H1 (cell line): ENCODE measurements around the gene TFDP1. TPM values are rescaled to one million over a fixed set of nuclear protein-coding genes. Genes with fewer than 3 reads are reported as not detected.

ENCODE experiments used
- CTCF ChIA-PET: fragments of 300-600 bp; sonication (Branson Sonifier 250); formaldehyde crosslinking; loops from one replicate; lab custom pipeline; 2021; ENCODE audit not compliant: partially characterized antibody; lab: Charles Lee
- POLR2A ChIA-PET: fragments of 300-600 bp; sonication (Branson Sonifier 250); formaldehyde crosslinking; loops from one replicate; lab custom pipeline; 2021; ENCODE audit warnings: inconsistent platforms; ENCODE audit not compliant: partially characterized antibody; lab: Charles Lee
- DNase-seq, 2 experiments: peaks; one replicate each; pipeline versions ENCODE4 v3.0.0 to v3.0.0-alpha.2; 2010 to 2022; ENCODE audit warnings: low spot score in 2 of 2, low read depth in 1 of 2, mixed read lengths in 1 of 2
- FAIRE-seq: peaks from 2 replicates; lab custom pipeline; 2011; peaks lifted over from hg19 to GRCh38; lab: Jason Lieb, UNC
- H2AFZ ChIP-seq: 2 replicates; pipeline ENCODE4 v1.8.1; 2012; ENCODE audit warnings: low read length, inconsistent platforms
- H2AK5ac ChIP-seq: 2 replicates; pipeline ENCODE4 v1.6.1; 2013; ENCODE audit warnings: low read depth, low read length
- H2BK120ac ChIP-seq: replicated peaks from 2 replicates; pipeline ENCODE3; 2013; ENCODE audit warnings: low read depth, low read length, inconsistent platforms
- H2BK12ac ChIP-seq: 2 replicates; pipeline ENCODE4 v1.6.1; 2013; ENCODE audit warnings: low read depth, low read length
- H2BK15ac ChIP-seq: 2 replicates; pipeline ENCODE4 v1.6.1; 2013; ENCODE audit warnings: low read length
- H2BK20ac ChIP-seq: 2 replicates; pipeline ENCODE4 v1.6.1; 2013; ENCODE audit warnings: low read length
- H2BK5ac ChIP-seq: 2 replicates; pipeline ENCODE4 v1.6.1; 2013; ENCODE audit warnings: low read depth, low read length
- H3K14ac ChIP-seq: 2 replicates; pipeline ENCODE4 v1.6.1; 2013; ENCODE audit warnings: inconsistent platforms; ENCODE audit not compliant: insufficient read length
- H3K18ac ChIP-seq: 2 replicates; pipeline ENCODE4 v1.6.1; 2013; ENCODE audit warnings: low read length; ENCODE audit errors: extremely low read depth
- H3K23ac ChIP-seq: 2 replicates; pipeline ENCODE4 v1.6.1; 2013; ENCODE audit warnings: inconsistent platforms; ENCODE audit not compliant: insufficient read length
- H3K23me2 ChIP-seq: 2 replicates; pipeline ENCODE4 v1.6.1; 2013; ENCODE audit warnings: low read depth, low read length
- H3K27ac ChIP-seq: 2 replicates; pipeline ENCODE4 v1.6.1; 2011; ENCODE audit warnings: low read depth, low read length, inconsistent platforms
- H3K27me3 ChIP-seq, 4 experiments: replicated peaks in 1 of 4; 1 replicate in 1 of 4; 2 replicates in 3 of 4; pipeline versions ENCODE4 v1.6.1 to v1.8.1; 2011 to 2013; ENCODE audit warnings: low read length in 3 of 4, mild to moderate bottlenecking in 3 of 4, inconsistent platforms in 2 of 4, mixed read lengths in 2 of 4, moderate library complexity in 1 of 4; ENCODE audit not compliant: control insufficient read depth in 3 of 4, insufficient read depth in 3 of 4; ENCODE audit errors: extremely low read depth in 1 of 4
- H3K36me3 ChIP-seq, 4 experiments: 2 replicates each; pipeline versions ENCODE4 v1.6.1 to v1.8.1; 2011 to 2013; ENCODE audit warnings: mild to moderate bottlenecking in 4 of 4, low read length in 3 of 4, moderate library complexity in 2 of 4, control low read depth in 1 of 4, inconsistent platforms in 1 of 4; ENCODE audit not compliant: insufficient read depth in 4 of 4, control insufficient read depth in 2 of 4
- H3K4ac ChIP-seq: replicated peaks from 2 replicates; pipeline ENCODE3; 2013; ENCODE audit warnings: low read length, low read depth, mixed read lengths, inconsistent platforms; ENCODE audit not compliant: insufficient read length
- H3K4me1 ChIP-seq, 4 experiments: replicated peaks in 1 of 4; 1 replicate in 1 of 4; 2 replicates in 3 of 4; pipeline versions ENCODE4 v1.6.1 to v1.8.1; 2011 to 2013; ENCODE audit warnings: low read length in 3 of 4, inconsistent platforms in 2 of 4, mixed read lengths in 1 of 4; ENCODE audit not compliant: insufficient read depth in 4 of 4, control insufficient read depth in 3 of 4
- H3K4me2 ChIP-seq, 2 experiments: 2 replicates each; pipeline versions ENCODE4 v1.6.1 to v1.8.1; 2011 to 2013; ENCODE audit warnings: low read depth in 2 of 2, low read length in 2 of 2, control low read depth in 1 of 2, inconsistent platforms in 1 of 2, mild to moderate bottlenecking in 1 of 2; ENCODE audit not compliant: insufficient read depth in 1 of 2
- H3K4me3 ChIP-seq, 4 experiments: fragments of 200-600, 300-600 bp in 1 of 4; sonication (generic), shearing (Covaris generic), sonication (Bioruptor Twin) in 1 of 4; 2 replicates each; pipeline versions ENCODE4 v1.5.1 to v1.8.1; 2011 to 2016; ENCODE audit warnings: low read length in 4 of 4, low read depth in 3 of 4, control low read depth in 2 of 4, inconsistent platforms in 2 of 4, mild to moderate bottlenecking in 2 of 4, mixed read lengths in 1 of 4, moderate library complexity in 1 of 4; ENCODE audit not compliant: insufficient read depth in 2 of 4; ENCODE audit errors: extremely low read depth in 1 of 4
- H3K56ac ChIP-seq: replicated peaks from 2 replicates; pipeline ENCODE3; 2013; ENCODE audit warnings: low read depth, mild to moderate bottlenecking, mixed read lengths, low read length, inconsistent platforms; ENCODE audit not compliant: insufficient read length
- H3K79me1 ChIP-seq: 2 replicates; pipeline ENCODE4 v1.6.1; 2013; ENCODE audit warnings: low read depth, low read length, control low read depth
- H3K79me2 ChIP-seq, 2 experiments: 2 replicates each; pipeline versions ENCODE4 v1.6.1 to v1.8.1; 2012 to 2013; ENCODE audit warnings: low read length in 2 of 2, mild to moderate bottlenecking in 2 of 2, inconsistent platforms in 1 of 2; ENCODE audit not compliant: insufficient read depth in 2 of 2, control insufficient read depth in 1 of 2
- H3K9ac ChIP-seq, 4 experiments: replicated peaks in 1 of 4; 1 replicate in 1 of 4; 2 replicates in 3 of 4; pipeline versions ENCODE4 v1.6.1 to v1.8.1; 2011 to 2013; ENCODE audit warnings: low read depth in 3 of 4, low read length in 3 of 4, control low read depth in 2 of 4, mild to moderate bottlenecking in 2 of 4, moderate library complexity in 2 of 4, inconsistent platforms in 1 of 4; ENCODE audit errors: extremely low read depth in 1 of 4
- H3K9me3 ChIP-seq, 2 experiments: 2 replicates each; pipeline versions ENCODE4 v1.6.1 to v1.8.1; 2012 to 2013; ENCODE audit warnings: mild to moderate bottlenecking in 2 of 2, moderate library complexity in 2 of 2, control low read depth in 1 of 2, inconsistent platforms in 1 of 2, low read depth in 1 of 2, low read length in 1 of 2, mixed read lengths in 1 of 2; ENCODE audit not compliant: insufficient read depth in 2 of 2
- H4K20me1 ChIP-seq, 2 experiments: replicated peaks in 1 of 2; 2 replicates each; pipeline versions ENCODE3 to v1.8.1; 2011 to 2013; ENCODE audit warnings: inconsistent platforms in 2 of 2, low read length in 2 of 2, mild to moderate bottlenecking in 1 of 2; ENCODE audit not compliant: insufficient read depth in 2 of 2, control insufficient read depth in 1 of 2
- H4K5ac ChIP-seq: 2 replicates; pipeline ENCODE4 v1.6.1; 2013; ENCODE audit warnings: low read length, low read depth, mixed read lengths, inconsistent platforms; ENCODE audit not compliant: insufficient read length
- H4K8ac ChIP-seq: 2 replicates; pipeline ENCODE4 v1.8.0; 2013; ENCODE audit warnings: mild to moderate bottlenecking, moderate library complexity, low read length, inconsistent platforms; ENCODE audit not compliant: insufficient read depth; ENCODE audit errors: extremely low read depth
- H4K91ac ChIP-seq: replicated peaks from 2 replicates; pipeline ENCODE3; 2013; ENCODE audit warnings: low read length, mixed read lengths, inconsistent platforms; ENCODE audit not compliant: insufficient read length
- BRCA1 ChIP-seq: IDR thresholded peaks from 2 replicates; pipeline ENCODE4 v1.6.1; 2012; ENCODE audit warnings: low read depth, low read length, improper control_type of control experiment
- CBX8 ChIP-seq: fragments of 300-800, 300-1000 bp; sonication (generic); IDR thresholded peaks from 2 replicates; pipeline ENCODE4 v1.7.1; 2016; ENCODE audit warnings: low read depth, low read length, borderline replicate concordance
- EZH2 ChIP-seq: fragments of 200-600 bp; sonication (generic); IDR thresholded peaks from 2 replicates; pipeline ENCODE4 v1.7.1; 2012; ENCODE audit warnings: low read depth, mild to moderate bottlenecking, moderate library complexity, low read length, inconsistent platforms; ENCODE audit not compliant: severe bottlenecking
- GABPA ChIP-seq: IDR thresholded peaks from 2 replicates; pipeline ENCODE4 v1.6.1; 2011; ENCODE audit warnings: mild to moderate bottlenecking, low read length, moderate library complexity, borderline replicate concordance; ENCODE audit not compliant: insufficient read depth
- GTF2F1 ChIP-seq: IDR thresholded peaks from 2 replicates; pipeline ENCODE4 v1.6.1; 2012; ENCODE audit warnings: low read depth, low read length, improper control_type of control experiment, borderline replicate concordance
- HDAC6 ChIP-seq: IDR thresholded peaks from one replicate; pipeline ENCODE4 v1.7.1; 2012; ENCODE audit warnings: low read depth, mild to moderate bottlenecking, inconsistent platforms, low read length, moderate library complexity
- JUN ChIP-seq: IDR thresholded peaks from 2 replicates; pipeline ENCODE4 v1.6.1; 2011; ENCODE audit warnings: low read depth, mild to moderate bottlenecking, improper control_type of control experiment, low read length
- KDM5A ChIP-seq: fragments of 200-600 bp; IDR thresholded peaks from 2 replicates; pipeline ENCODE4 v1.7.1; 2012; ENCODE audit warnings: mild to moderate bottlenecking, low read length, inconsistent platforms, mixed read lengths
- POLR2A ChIP-seq, 2 experiments: IDR thresholded peaks; 1 replicate in 1 of 2; 2 replicates in 1 of 2; pipeline ENCODE4 v1.6.1; 2011; ENCODE audit warnings: low read depth in 2 of 2, low read length in 2 of 2, mild to moderate bottlenecking in 2 of 2; ENCODE audit errors: control extremely low read depth in 1 of 2
- RXRA ChIP-seq: IDR thresholded peaks from 2 replicates; pipeline ENCODE4 v1.6.1; 2011; ENCODE audit warnings: low read depth, mild to moderate bottlenecking, low read length, moderate library complexity; ENCODE audit not compliant: insufficient read depth
- SP2 ChIP-seq: IDR thresholded peaks from 2 replicates; pipeline ENCODE4 v1.6.1; 2012; ENCODE audit warnings: mild to moderate bottlenecking, low read length, inconsistent platforms
- SP4 ChIP-seq: IDR thresholded peaks from 2 replicates; pipeline ENCODE4 v1.6.1; 2012; ENCODE audit warnings: low read length, inconsistent platforms
- SRF ChIP-seq: IDR thresholded peaks from 2 replicates; pipeline ENCODE4 v1.6.1; 2011; ENCODE audit warnings: mild to moderate bottlenecking, low read depth, low read length, moderate library complexity
- TCF12 ChIP-seq: IDR thresholded peaks from 2 replicates; pipeline ENCODE4 v1.6.1; 2011; ENCODE audit warnings: low read depth, mild to moderate bottlenecking, low read length
- WGBS, 2 experiments: shearing (Covaris generic) in 1 of 2; methylation state at CpG; one replicate each; pipeline versions ENCODE4 v1.1.6 to v1.1.7; 2013 to 2015; ENCODE audit warnings: low lambda C conversion rate in 2 of 2, mixed read lengths in 2 of 2, inconsistent platforms in 1 of 2, low coverage in 1 of 2, missing lambda C conversion rate in 1 of 2; ENCODE audit not compliant: insufficient replicate concordance in 2 of 2, insufficient coverage in 1 of 2, insufficient read length in 1 of 2; ENCODE audit errors: extremely low coverage in 1 of 2, missing lambda C conversion rate in 1 of 2; 5-methylcytosine and 5-hydroxymethylcytosine counted together
- polyA plus RNA-seq, 7 experiments: library from polyadenylated mRNA; depleted of rRNA in 3 of 7; stranded (reverse) in 5 of 7; unstranded in 2 of 7; fragments of >200 nt in 5 of 7; fragments of 200-250 nt in 2 of 7; gene quantifications; 1 replicate in 5 of 7; 2 replicates in 1 of 7; 4 replicates in 1 of 7; pipeline versions ENCODE4 v1.2.1 to v1.2.3, GENCODE V29; 2011 to 2013; ENCODE audit warnings: missing spikeins in 2 of 7, mixed read lengths in 2 of 7
- total RNA-seq: library from RNA; stranded (reverse); fragmentation: NEBNext Ultra II Directional; extraction: Animal tissue kit (Norgen Biotek cat#: 25700); gene quantifications from 2 replicates; pipeline ENCODE4 v1.2.1, GENCODE V29; 2021
- TF ChIP-seq, protein P1 (sequence below): IDR thresholded peaks from 2 replicates; pipeline ENCODE4 v1.6.1; 2012; ENCODE audit warnings: inconsistent platforms

The TFDP1 gene
- total and polyA plus RNA-seq, 2 of the 8 experiments (the other 6 are each of a cell fraction or from before 2014, with no cell fraction given), result 43.6 to 81.9 TPM

DNA sequence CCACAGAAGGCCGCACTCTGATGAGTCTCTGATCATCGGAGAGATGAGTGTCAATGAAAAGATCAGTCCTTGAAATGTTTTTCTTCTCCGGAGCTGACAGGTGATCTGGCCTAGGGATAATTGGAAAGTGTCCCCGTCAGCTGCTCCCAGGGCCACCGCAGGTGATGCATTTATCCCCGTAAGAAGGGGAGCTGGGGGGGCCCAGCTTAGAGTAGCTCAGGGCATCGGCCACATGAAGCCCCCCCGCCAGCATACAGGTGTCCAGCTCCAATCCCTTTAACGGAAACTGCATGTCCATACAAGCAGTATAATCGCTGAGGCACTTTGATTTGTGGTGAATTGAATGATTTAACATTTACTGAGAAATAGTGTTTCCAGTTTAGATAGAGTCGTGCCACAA is 45.7 kb downstream of the TFDP1 start:
- H3K4ac ChIP-seq, result no peak overlapping the region
- H2AFZ ChIP-seq, result no peak overlapping the region
- H2BK20ac ChIP-seq, result no peak overlapping the region
- H3K23me2 ChIP-seq, result no peaks in the 10 kb centered on the region
- peaks cover 13% of the 10 kb centered on the region for H3K79me1 ChIP-seq
- no peaks in the 10 kb centered on the region for H3K4me1 ChIP-seq
- no peak overlapping the region for H3K14ac ChIP-seq
- H4K8ac ChIP-seq, result no peak overlapping the region
- no peak overlapping the region for H3K9ac ChIP-seq
- peaks cover 12 to 19% of the 10 kb centered on the region in 2 experiments for H4K20me1 ChIP-seq
- no peak overlapping the region for H4K91ac ChIP-seq
- H2AK5ac ChIP-seq, result no peak overlapping the region
- H3K79me2 ChIP-seq, result peaks cover 0 to 22% of the 10 kb centered on the region in 2 experiments; a peak in 2 of 4 replicates
- no peak overlapping the region for H3K4me2 ChIP-seq
- no peak overlapping the region for H2BK15ac ChIP-seq
- H3K27ac ChIP-seq, result no peak overlapping the region
- TF ChIP-seq GABPA (no peak), GTF2F1 (no peak), JUN (no peak), SP4 (no peak), POLR2A (IDR thresholded peaks at IDR 0.05; ENCODE audit: control extremely low read depth in 1 of 2, low read depth in 2 of 2, low read length in 2 of 2) (no peak), RXRA (no peak), TCF12 (no peak), BRCA1 (no peak), SP2 (no peak), KDM5A (no peak), CBX8 (no peak), EZH2 (no peak), HDAC6 (no peak), SRF (no peak)
- TF ChIP-seq, protein P1, sequence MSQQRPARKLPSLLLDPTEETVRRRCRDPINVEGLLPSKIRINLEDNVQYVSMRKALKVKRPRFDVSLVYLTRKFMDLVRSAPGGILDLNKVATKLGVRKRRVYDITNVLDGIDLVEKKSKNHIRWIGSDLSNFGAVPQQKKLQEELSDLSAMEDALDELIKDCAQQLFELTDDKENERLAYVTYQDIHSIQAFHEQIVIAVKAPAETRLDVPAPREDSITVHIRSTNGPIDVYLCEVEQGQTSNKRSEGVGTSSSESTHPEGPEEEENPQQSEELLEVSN, result no peak
- TF ChIP-seq, all 59 proteins: peak for 0
- H3K23ac ChIP-seq, result no peak overlapping the region
- DNase-seq, result no peak
- WGBS, 2 experiments, result 91% methylated on average over 11 of the region's 11 CpGs; no CpG with 5 or more reads in 1 of the 2 experiments
- FAIRE-seq, result no peak
- H3K27me3 ChIP-seq, result no peaks in the 10 kb centered on the region
- H3K56ac ChIP-seq, result no peak overlapping the region
- ChIA-PET CTCF (interaction anchor here (1.0 to 1.3 kb wide), 3 partner anchors 9 to 300 kb away, joined by 3 to 5 read pairs (median 3); no protein-coding TSS in a partner anchor), POLR2A (no interaction called here)
- H4K5ac ChIP-seq, result no peak overlapping the region
- no peaks in the 10 kb centered on the region; a peak in 1 of 4 replicates for H3K9me3 ChIP-seq
- no peak overlapping the region for H2BK12ac ChIP-seq
- H2BK5ac ChIP-seq, result no peak overlapping the region
- no peak overlapping the region for H3K18ac ChIP-seq
- peaks cover 2 to 27% (median 15%) of the 10 kb centered on the region in 4 experiments; a peak in 7 of 8 replicates for H3K36me3 ChIP-seq
- H2BK120ac ChIP-seq, result no peak overlapping the region
- H3K4me3 ChIP-seq, result no peak overlapping the region
